Brain microvascular endothelial cell (primary cell): ENCODE results near the gene AKAP17A.

ENCODE experiments used
- DNase-seq: peaks from one replicate; pipeline ENCODE4 v3.0.0-alpha.2; 2020
- H3K27ac ChIP-seq: fragments of 250-450 bp; sonication (Bioruptor Pico); 2 replicates; pipeline ENCODE4 v1.5.1; 2020; ENCODE audit warnings: mild to moderate bottlenecking, moderate library complexity
- H3K27me3 ChIP-seq: fragments of 250-450 bp; sonication (Bioruptor Pico); replicated peaks from 2 replicates; pipeline ENCODE4 v1.5.1; 2020; ENCODE audit warnings: mild to moderate bottlenecking
- H3K36me3 ChIP-seq: fragments of 250-450 bp; sonication (Bioruptor Pico); replicated peaks from 2 replicates; pipeline ENCODE4 v1.5.1; 2020; ENCODE audit warnings: mild to moderate bottlenecking
- H3K4me3 ChIP-seq: 2 replicates; pipeline ENCODE4 v1.5.1; 2011; ENCODE audit warnings: low read depth, mild to moderate bottlenecking, control low read depth, low read length, moderate library complexity
- CTCF ChIP-seq: IDR thresholded peaks from 2 replicates; pipeline ENCODE4 v1.5.1; 2011; ENCODE audit warnings: low read depth, mild to moderate bottlenecking, moderate library complexity, low read length, control low read depth, inconsistent platforms; ENCODE audit errors: missing control alignments
- in situ Hi-C: cut with HindIII; loops from 2 replicates; pipeline ENCODE4 v1.10.0; 2017; ENCODE audit warnings: low sequenced_read_pairs, low pct_ligation_motif_present

The AKAP17A gene

DNA sequence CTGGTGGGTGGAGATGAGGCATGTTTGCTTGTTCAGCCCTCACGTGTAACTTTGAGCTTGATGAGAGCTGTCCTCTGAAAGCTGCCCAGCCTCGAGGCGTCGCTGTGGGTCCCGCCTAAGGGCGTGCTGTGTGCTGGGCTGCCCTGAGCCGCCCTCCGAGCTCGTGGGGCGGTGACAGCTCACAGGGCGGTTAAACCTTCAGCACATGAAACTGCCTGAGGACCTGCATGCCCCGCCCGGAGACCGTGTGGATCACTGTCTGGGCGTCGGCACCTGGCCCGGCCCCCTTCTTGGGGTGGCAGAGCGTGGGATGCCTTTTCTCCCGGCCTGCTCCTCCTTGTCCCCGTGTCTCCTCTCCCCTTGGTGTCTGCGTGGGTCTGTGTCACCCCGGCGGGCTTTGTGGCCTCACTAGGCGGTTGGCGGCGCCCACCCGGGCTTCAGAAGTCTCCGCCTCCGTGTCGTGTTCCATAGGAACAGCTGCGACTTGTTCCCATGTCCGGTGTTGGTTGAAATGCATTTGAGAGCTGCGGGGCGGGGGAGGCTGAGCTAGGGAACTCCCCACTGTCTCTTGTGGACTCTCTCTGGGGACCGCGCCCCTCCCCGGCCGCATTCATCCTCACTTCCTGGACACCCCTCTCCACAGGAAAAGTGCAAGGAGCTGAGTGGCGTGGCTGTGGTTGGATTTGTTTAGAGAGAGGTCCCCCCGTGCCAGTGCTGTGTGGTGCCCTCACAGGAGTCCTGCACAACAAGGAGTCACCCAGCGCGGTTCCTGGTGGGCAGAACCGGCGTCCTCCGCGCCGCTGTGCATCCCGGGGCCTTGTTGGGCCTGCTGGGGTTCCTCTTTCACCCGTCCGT lies 6.8 kb downstream of the AKAP17A start:
- H3K27ac ChIP-seq: no peak overlapping the region
- H3K4me3 ChIP-seq: no peak overlapping the region
- in situ Hi-C loops: no loop called here
- no peak for DNase-seq
- H3K36me3 ChIP-seq: peaks cover 79% of the 10 kb centered on the region
- H3K27me3 ChIP-seq: no peaks in the 10 kb centered on the region
- no peak for TF ChIP-seq CTCF

- no peak overlapping the region for H3K4me3 ChIP-seq
- no peak for TF ChIP-seq CTCF
- peaks cover 75% of the 10 kb centered on the region for H3K36me3 ChIP-seq
- in situ Hi-C loops: no loop called here
- H3K27me3 ChIP-seq: no peaks in the 10 kb centered on the region
- H3K27ac ChIP-seq: no peak overlapping the region
- no peak for DNase-seq
Measured at GRCh38 chrX:1598876-1599790, 7.7 kb downstream of the AKAP17A start.

DNA sequence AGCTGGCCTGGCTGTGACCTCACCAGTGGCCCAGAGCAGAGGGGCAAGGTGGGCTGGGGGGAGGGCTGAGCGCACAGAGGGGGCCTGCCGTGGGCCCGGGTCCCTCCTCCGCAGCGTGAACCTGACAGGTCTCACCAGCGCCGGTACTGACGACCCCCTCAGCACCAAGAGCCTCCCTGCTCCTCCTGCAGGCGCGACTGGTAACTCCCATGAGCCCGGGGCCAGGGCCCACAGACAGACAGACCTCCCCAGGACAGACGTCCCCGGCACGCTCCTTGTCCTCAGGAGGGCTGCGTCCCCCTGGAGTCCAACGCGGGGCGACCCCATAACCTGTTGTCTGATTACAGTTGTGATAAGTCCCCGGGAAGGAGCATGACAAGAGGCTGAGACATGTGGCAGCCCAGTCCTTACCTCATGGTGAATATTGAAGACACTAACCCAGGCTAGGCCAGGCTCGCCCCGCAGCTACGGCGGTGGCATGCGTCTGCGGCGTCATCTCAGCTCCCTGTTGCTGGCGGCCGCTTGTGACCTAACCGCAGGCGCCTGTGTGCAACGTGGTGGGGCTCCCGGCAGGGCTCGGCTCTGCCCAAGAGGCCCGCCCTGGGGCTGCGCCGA lies 8.5 kb downstream of the AKAP17A start:
- DNase-seq: no peak
- peaks cover 69% of the 10 kb centered on the region for H3K36me3 ChIP-seq
- in situ Hi-C loops: no loop called here
- H3K27me3 ChIP-seq: no peaks in the 10 kb centered on the region
- no peak overlapping the region for H3K4me3 ChIP-seq
- TF ChIP-seq CTCF: no peak
- no peak overlapping the region for H3K27ac ChIP-seq

DNA sequence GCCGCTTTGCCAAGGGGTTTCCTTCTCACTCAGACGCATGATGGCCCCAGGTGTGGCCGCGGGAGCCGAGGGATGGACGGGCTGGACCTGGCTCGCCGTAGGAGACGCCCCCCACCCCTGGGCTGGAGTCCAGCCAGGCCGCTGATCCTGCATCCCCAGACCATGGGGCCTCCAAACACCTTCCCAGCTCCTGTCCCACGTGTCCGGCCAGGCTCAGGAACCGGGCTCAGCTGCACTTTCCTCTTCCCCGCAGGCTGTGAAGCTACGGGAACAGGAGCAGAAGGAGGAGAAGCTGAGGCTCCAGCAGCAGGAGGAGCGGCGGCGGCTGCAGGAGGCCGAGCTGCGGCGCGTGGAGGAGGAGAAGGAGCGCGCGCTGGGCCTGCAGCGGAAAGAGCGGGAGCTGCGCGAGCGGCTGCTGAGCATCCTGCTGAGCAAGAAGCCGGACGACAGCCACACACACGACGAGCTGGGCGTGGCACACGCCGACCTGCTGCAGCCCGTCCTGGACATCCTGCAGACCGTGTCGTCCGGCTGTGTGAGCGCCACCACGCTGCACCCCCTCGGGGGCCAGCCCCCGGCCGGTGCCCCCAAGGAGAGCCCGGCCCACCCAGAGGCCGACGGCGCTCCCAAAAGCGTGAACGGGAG lies 9.1 kb downstream of the AKAP17A start:
- in situ Hi-C loops: no loop called here
- DNase-seq: no peak
- peaks cover 64% of the 10 kb centered on the region for H3K36me3 ChIP-seq

More for the DNA sequence above, 9.1 kb downstream of the AKAP17A start:
- no peak overlapping the region for H3K4me3 ChIP-seq
- no peak overlapping the region for H3K27ac ChIP-seq
- H3K27me3 ChIP-seq: no peaks in the 10 kb centered on the region
- no peak for TF ChIP-seq CTCF
